GM15510 (cell line): Measurements from ENCODE around the gene DYRK2.

Experiments
- POLR2A ChIP-seq: IDR thresholded peaks from 3 replicates; pipeline ENCODE4 v1.6.1; 2011; ENCODE audit warnings: borderline replicate concordance; ENCODE audit not compliant: insufficient read length; ENCODE audit errors: extremely low read depth

Gene DYRK2

GRCh38 chr12:67671892-67672291 lies 23.3 kb downstream of the DYRK2 start:
- no peak for TF ChIP-seq POLR2A

- TF ChIP-seq POLR2A = no peak
These were observed 25.9 kb downstream of the DYRK2 start for GRCh38 chr12:67674417-67674816.

GRCh38 chr12:67676624-67677023 lies 28.1 kb downstream of the DYRK2 start:
- no peak for TF ChIP-seq POLR2A

- TF ChIP-seq POLR2A = no peak
These were observed 28.6 kb downstream of the DYRK2 start for GRCh38 chr12:67677166-67677565.

- TF ChIP-seq POLR2A = no peak
These were observed 32.7 kb downstream of the DYRK2 start for GRCh38 chr12:67681105-67681778.

GRCh38 chr12:67681941-67682620 lies 33.5 kb downstream of the DYRK2 start:
- no peak for TF ChIP-seq POLR2A

GRCh38 chr12:67689385-67689784 lies 40.8 kb downstream of the DYRK2 start:
- no peak for TF ChIP-seq POLR2A

- no peak for TF ChIP-seq POLR2A
These were observed 42.1 kb downstream of the DYRK2 start for GRCh38 chr12:67690656-67691055.

GRCh38 chr12:67691220-67691619 lies 42.7 kb downstream of the DYRK2 start:
- TF ChIP-seq POLR2A = no peak

- no peak for TF ChIP-seq POLR2A
These were observed 43.6 kb downstream of the DYRK2 start for GRCh38 chr12:67692135-67692534.

GRCh38 chr12:67692966-67693365 lies 44.4 kb downstream of the DYRK2 start:
- no peak for TF ChIP-seq POLR2A

- TF ChIP-seq POLR2A = no peak
These were observed 45.3 kb downstream of the DYRK2 start for GRCh38 chr12:67693894-67694293.

GRCh38 chr12:67694306-67694900 lies 45.9 kb downstream of the DYRK2 start:
- no peak for TF ChIP-seq POLR2A

GRCh38 chr12:67695974-67696373 lies 47.4 kb downstream of the DYRK2 start:
- TF ChIP-seq POLR2A = no peak

GRCh38 chr12:67697443-67697842 lies 48.9 kb downstream of the DYRK2 start:
- no peak for TF ChIP-seq POLR2A

- TF ChIP-seq POLR2A = no peak
These were observed 49.4 kb downstream of the DYRK2 start for GRCh38 chr12:67697967-67698366.
